Neural cell (in vitro differentiated cells): ENCODE data around the gene ARHGEF4.

Experiments
- EP300 ChIP-seq: fragments of 450-650 bp; conservative IDR thresholded peaks from 2 replicates; pipeline ENCODE4 v1.6.1; 2014; ENCODE audit warnings: antibody characterized with exemption, mild to moderate bottlenecking, moderate library complexity; ENCODE audit not compliant: poor library complexity, severe bottlenecking
- EZH2 ChIP-seq: fragments of 200-600, 300-800 bp; shearing (Covaris generic), sonication (generic); IDR thresholded peaks from 2 replicates; pipeline ENCODE4 v1.6.1; 2014; ENCODE audit warnings: antibody characterized with exemption, low read length, borderline replicate concordance, mild to moderate bottlenecking; ENCODE audit not compliant: insufficient read depth, poor library complexity, severe bottlenecking
- MXI1 ChIP-seq: fragments of 450-650 bp; conservative IDR thresholded peaks from 2 replicates; pipeline ENCODE4 v1.6.1; 2014; ENCODE audit warnings: antibody characterized with exemption, mild to moderate bottlenecking; ENCODE audit not compliant: poor library complexity, severe bottlenecking
- TAF1 ChIP-seq: IDR thresholded peaks from 2 replicates; pipeline ENCODE4 v1.6.1; 2012; ENCODE audit warnings: low read depth
- TF ChIP-seq, protein P1 (sequence below): fragments of 450-650 bp; IDR thresholded peaks from 2 replicates; pipeline ENCODE4 v1.5.1; 2014; ENCODE audit warnings: antibody characterized with exemption, mild to moderate bottlenecking, moderate library complexity; ENCODE audit not compliant: poor library complexity, severe bottlenecking
- TF ChIP-seq, protein P2 (sequence below): IDR thresholded peaks from 2 replicates; pipeline ENCODE4 v1.6.1; 2012; ENCODE audit warnings: borderline replicate concordance

DNA sequence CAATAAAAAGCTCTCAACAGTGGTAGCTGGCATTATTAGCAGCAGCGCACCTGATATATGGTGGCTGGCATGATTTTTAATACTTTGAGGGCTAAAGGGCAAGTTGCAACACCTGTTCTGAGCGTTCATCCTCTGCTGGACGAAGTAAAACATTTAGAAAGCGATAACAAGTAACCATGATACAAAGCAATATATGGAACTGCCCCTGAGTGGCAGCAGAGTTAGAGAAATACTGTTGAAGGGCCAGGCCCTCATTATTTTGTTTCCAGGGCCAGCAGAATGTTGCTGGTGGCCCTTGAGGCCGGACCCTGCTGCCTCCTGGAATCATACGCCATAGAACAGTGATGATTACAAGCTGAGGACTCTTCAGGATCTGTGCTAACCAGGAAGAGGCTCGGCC, 47.8 kb downstream of the ARHGEF4 start:
- TF ChIP-seq, protein P1, sequence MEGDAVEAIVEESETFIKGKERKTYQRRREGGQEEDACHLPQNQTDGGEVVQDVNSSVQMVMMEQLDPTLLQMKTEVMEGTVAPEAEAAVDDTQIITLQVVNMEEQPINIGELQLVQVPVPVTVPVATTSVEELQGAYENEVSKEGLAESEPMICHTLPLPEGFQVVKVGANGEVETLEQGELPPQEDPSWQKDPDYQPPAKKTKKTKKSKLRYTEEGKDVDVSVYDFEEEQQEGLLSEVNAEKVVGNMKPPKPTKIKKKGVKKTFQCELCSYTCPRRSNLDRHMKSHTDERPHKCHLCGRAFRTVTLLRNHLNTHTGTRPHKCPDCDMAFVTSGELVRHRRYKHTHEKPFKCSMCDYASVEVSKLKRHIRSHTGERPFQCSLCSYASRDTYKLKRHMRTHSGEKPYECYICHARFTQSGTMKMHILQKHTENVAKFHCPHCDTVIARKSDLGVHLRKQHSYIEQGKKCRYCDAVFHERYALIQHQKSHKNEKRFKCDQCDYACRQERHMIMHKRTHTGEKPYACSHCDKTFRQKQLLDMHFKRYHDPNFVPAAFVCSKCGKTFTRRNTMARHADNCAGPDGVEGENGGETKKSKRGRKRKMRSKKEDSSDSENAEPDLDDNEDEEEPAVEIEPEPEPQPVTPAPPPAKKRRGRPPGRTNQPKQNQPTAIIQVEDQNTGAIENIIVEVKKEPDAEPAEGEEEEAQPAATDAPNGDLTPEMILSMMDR, result peak; percentile 13
- TF ChIP-seq EP300 (no peak), TAF1 (no peak), MXI1 (no peak), EZH2 (no peak)
- TF ChIP-seq, protein P2, sequence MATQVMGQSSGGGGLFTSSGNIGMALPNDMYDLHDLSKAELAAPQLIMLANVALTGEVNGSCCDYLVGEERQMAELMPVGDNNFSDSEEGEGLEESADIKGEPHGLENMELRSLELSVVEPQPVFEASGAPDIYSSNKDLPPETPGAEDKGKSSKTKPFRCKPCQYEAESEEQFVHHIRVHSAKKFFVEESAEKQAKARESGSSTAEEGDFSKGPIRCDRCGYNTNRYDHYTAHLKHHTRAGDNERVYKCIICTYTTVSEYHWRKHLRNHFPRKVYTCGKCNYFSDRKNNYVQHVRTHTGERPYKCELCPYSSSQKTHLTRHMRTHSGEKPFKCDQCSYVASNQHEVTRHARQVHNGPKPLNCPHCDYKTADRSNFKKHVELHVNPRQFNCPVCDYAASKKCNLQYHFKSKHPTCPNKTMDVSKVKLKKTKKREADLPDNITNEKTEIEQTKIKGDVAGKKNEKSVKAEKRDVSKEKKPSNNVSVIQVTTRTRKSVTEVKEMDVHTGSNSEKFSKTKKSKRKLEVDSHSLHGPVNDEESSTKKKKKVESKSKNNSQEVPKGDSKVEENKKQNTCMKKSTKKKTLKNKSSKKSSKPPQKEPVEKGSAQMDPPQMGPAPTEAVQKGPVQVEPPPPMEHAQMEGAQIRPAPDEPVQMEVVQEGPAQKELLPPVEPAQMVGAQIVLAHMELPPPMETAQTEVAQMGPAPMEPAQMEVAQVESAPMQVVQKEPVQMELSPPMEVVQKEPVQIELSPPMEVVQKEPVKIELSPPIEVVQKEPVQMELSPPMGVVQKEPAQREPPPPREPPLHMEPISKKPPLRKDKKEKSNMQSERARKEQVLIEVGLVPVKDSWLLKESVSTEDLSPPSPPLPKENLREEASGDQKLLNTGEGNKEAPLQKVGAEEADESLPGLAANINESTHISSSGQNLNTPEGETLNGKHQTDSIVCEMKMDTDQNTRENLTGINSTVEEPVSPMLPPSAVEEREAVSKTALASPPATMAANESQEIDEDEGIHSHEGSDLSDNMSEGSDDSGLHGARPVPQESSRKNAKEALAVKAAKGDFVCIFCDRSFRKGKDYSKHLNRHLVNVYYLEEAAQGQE, result no peak
